HG02970 (cell line): ENCODE measurements around the gene TAF11L14.
"Not testable (repeated sequence)": the region's sequence is repeated elsewhere in the genome, so short reads cannot be mapped to it uniquely, and the experiment has no call there.

Experiments used
- ATAC-seq: cut with Tn5 transposase; IDR thresholded peaks from one replicate; pipeline ENCODE4 v1.9.1; 2021; ENCODE audit warnings: mild to moderate bottlenecking, moderate library complexity, moderate number of reproducible peaks; ENCODE audit not compliant: unreplicated experiment, low FRiP score

Gene TAF11L14

GRCh38 chr5:17634160-17634559 lies at the start of gene TAF11L14:
Gene TAF11L14, plus strand, starts transcription at chr5:17634460.
- no peak for ATAC-seq

- not testable (repeated sequence) for ATAC-seq
These were observed 48.6 kb upstream of the TAF11L14 start, which contains the start of gene TAF11L7 for GRCh38 chr5:17585658-17586057. Gene TAF11L7, minus strand, starts transcription at chr5:17585758.

- ATAC-seq, result not testable (repeated sequence)
These were observed 43.4 kb upstream of the TAF11L14 start, which contains the start of gene TAF11L8 for GRCh38 chr5:17590860-17591259. Gene TAF11L8, minus strand, starts transcription at chr5:17590960.

- not testable (repeated sequence) for ATAC-seq
These were observed 40.0 kb upstream of the TAF11L14 start, which contains the start of gene TAF11L9 for GRCh38 chr5:17594255-17594654. Gene TAF11L9, minus strand, starts transcription at chr5:17594394.

GRCh38 chr5:17597728-17598127 lies 36.5 kb upstream of the TAF11L14 start, which contains the start of gene TAF11L10:
Gene TAF11L10, minus strand, starts transcription at chr5:17597828.
- not testable (repeated sequence) for ATAC-seq

- ATAC-seq, result not testable (repeated sequence)
These were observed 30.4 kb upstream of the TAF11L14 start, which contains the start of gene TAF11L11 for GRCh38 chr5:17603880-17604279. Gene TAF11L11, plus strand, starts transcription at chr5:17604183.

GRCh38 chr5:17604951-17605350 lies 29.3 kb upstream of the TAF11L14 start:
- ATAC-seq, result no peak

- ATAC-seq, result not testable (repeated sequence)
These were observed 26.8 kb upstream of the TAF11L14 start for GRCh38 chr5:17607461-17607860.

- ATAC-seq, result not testable (repeated sequence)
These were observed 24.2 kb upstream of the TAF11L14 start, which contains the start of gene TAF11L12 for GRCh38 chr5:17610092-17610491. Gene TAF11L12, plus strand, starts transcription at chr5:17610392.

- ATAC-seq, result no peak
These were observed 19.2 kb upstream of the TAF11L14 start for GRCh38 chr5:17614872-17615605.

GRCh38 chr5:17619354-17619753 lies 14.9 kb upstream of the TAF11L14 start:
- ATAC-seq, result no peak

GRCh38 chr5:17620627-17621026 lies 13.6 kb upstream of the TAF11L14 start:
- no peak for ATAC-seq

- ATAC-seq, result no peak
These were observed 8.6 kb upstream of the TAF11L14 start for GRCh38 chr5:17625686-17626085.

- not testable (repeated sequence) for ATAC-seq
These were observed 2.5 kb upstream of the TAF11L14 start, which contains the start of gene TAF11L13 for GRCh38 chr5:17631788-17632187. Gene TAF11L13, plus strand, starts transcription at chr5:17632088.

GRCh38 chr5:17649232-17649631 lies 15.0 kb downstream of the TAF11L14 start:
- ATAC-seq, result not testable (repeated sequence)

GRCh38 chr5:17655201-17655759 lies 21.0 kb downstream of the TAF11L14 start:
- not testable (repeated sequence) for ATAC-seq

- no peak for ATAC-seq
These were observed 21.7 kb downstream of the TAF11L14 start for GRCh38 chr5:17655921-17656320.

GRCh38 chr5:17663182-17663581 lies 28.9 kb downstream of the TAF11L14 start:
- no peak for ATAC-seq

GRCh38 chr5:17665836-17666235 lies 31.6 kb downstream of the TAF11L14 start:
- no peak for ATAC-seq

GRCh38 chr5:17666726-17667235 lies 32.5 kb downstream of the TAF11L14 start:
- no peak for ATAC-seq

GRCh38 chr5:17670353-17670752 lies 36.1 kb downstream of the TAF11L14 start:
- ATAC-seq, result no peak
